Ovary (tissue), 3 donors: Measurements from ENCODE around the gene IFT57.

ENCODE experiments used
- CTCF ChIP-seq, 3 donors: fragments of 450-650 bp in 2 of 3; fragments of 200-600 bp in 1 of 3; IDR thresholded peaks; one replicate each; pipeline versions ENCODE4 v1.5.1 to v1.8.0; 2016 to 2022; ENCODE audit warnings: antibody characterized with exemption in 3 of 3, mild to moderate bottlenecking in 1 of 3
- EP300 ChIP-seq: sonication (generic); formaldehyde crosslinking; IDR thresholded peaks from one replicate; pipeline ENCODE4 v1.6.1; 2017; ENCODE audit warnings: antibody characterized with exemption
- POLR2A ChIP-seq: fragments of 450-650 bp; IDR thresholded peaks from one replicate; pipeline ENCODE4 v1.6.1; 2017; ENCODE audit warnings: antibody characterized with exemption, mild to moderate bottlenecking, moderate library complexity
- donor health status: DM: no; HTN: no; CAD: no.

GRCh38 chr3:108110934-108111333 lies 111.3 kb downstream of the IFT57 start:
- no peak for TF ChIP-seq CTCF (IDR thresholded peaks at IDR 0.05)
- no peak for TF ChIP-seq POLR2A
- TF ChIP-seq EP300, result no peak
